HEK293 (cell line): ENCODE results near the gene CECR2.

Experiments
- BCL11B ChIP-seq: fragments of 450-650 bp; formaldehyde crosslinking; IDR thresholded peaks from 2 replicates; pipeline ENCODE4 v1.5.1; 2016; ENCODE audit warnings: low read depth, missing biosample characterization, missing genetic modification characterization
- KLF7 ChIP-seq: fragments of 450-650 bp; formaldehyde crosslinking; IDR thresholded peaks from 2 replicates; pipeline ENCODE4 v1.5.1; 2016; ENCODE audit warnings: missing biosample characterization, missing genetic modification characterization, borderline replicate concordance
- MYNN ChIP-seq: fragments of 450-650 bp; formaldehyde crosslinking; IDR thresholded peaks from 2 replicates; pipeline ENCODE4 v1.5.1; 2016; ENCODE audit warnings: missing biosample characterization, missing genetic modification characterization, borderline replicate concordance
- OVOL3 ChIP-seq: fragments of 450-650 bp; formaldehyde crosslinking; IDR thresholded peaks from 2 replicates; pipeline ENCODE4 v1.5.1; 2016; ENCODE audit warnings: missing biosample characterization, missing genetic modification characterization
- RBAK ChIP-seq: fragments of 450-650 bp; formaldehyde crosslinking; IDR thresholded peaks from 2 replicates; pipeline ENCODE4 v1.5.1; 2016; ENCODE audit warnings: missing biosample characterization, missing genetic modification characterization
- ZNF132 ChIP-seq: fragments of 450-650 bp; formaldehyde crosslinking; IDR thresholded peaks from 2 replicates; pipeline ENCODE4 v1.5.1; 2017; ENCODE audit warnings: missing biosample characterization, missing genetic modification characterization, borderline replicate concordance
- ZNF223 ChIP-seq: fragments of 450-650 bp; formaldehyde crosslinking; IDR thresholded peaks from 2 replicates; pipeline ENCODE4 v1.5.1; 2016; ENCODE audit warnings: missing biosample characterization, missing genetic modification characterization
- ZNF37A ChIP-seq: fragments of 450-650 bp; IDR thresholded peaks from 2 replicates; pipeline ENCODE4 v1.5.1; 2018; ENCODE audit warnings: missing biosample characterization, missing genetic modification characterization
- ZNF394 ChIP-seq: fragments of 450-650 bp; formaldehyde crosslinking; IDR thresholded peaks from 2 replicates; pipeline ENCODE4 v1.5.1; 2016; ENCODE audit warnings: missing biosample characterization, missing genetic modification characterization, mild to moderate bottlenecking, moderate library complexity, borderline replicate concordance
- ZNF426 ChIP-seq: fragments of 450-650 bp; formaldehyde crosslinking; IDR thresholded peaks from 2 replicates; pipeline ENCODE4 v1.5.1; 2017; ENCODE audit warnings: missing biosample characterization, missing genetic modification characterization, mild to moderate bottlenecking, inconsistent platforms, moderate library complexity
- ZNF521 ChIP-seq: fragments of 450-650 bp; formaldehyde crosslinking; IDR thresholded peaks from 2 replicates; pipeline ENCODE4 v1.5.1; 2017; ENCODE audit warnings: missing biosample characterization, mild to moderate bottlenecking, missing genetic modification characterization
- ZNF561 ChIP-seq: fragments of 450-650 bp; IDR thresholded peaks from 2 replicates; pipeline ENCODE4 v1.5.1; 2018; ENCODE audit warnings: missing biosample characterization, missing genetic modification characterization, borderline replicate concordance
- ZNF658 ChIP-seq: fragments of 450-650 bp; formaldehyde crosslinking; IDR thresholded peaks from 2 replicates; pipeline ENCODE4; 2016; ENCODE audit warnings: missing biosample characterization, missing genetic modification characterization
- ZNF747 ChIP-seq: fragments of 450-650 bp; formaldehyde crosslinking; IDR thresholded peaks from 2 replicates; pipeline ENCODE4 v1.5.1; 2016; ENCODE audit warnings: missing biosample characterization, missing genetic modification characterization
- ZNF791 ChIP-seq: fragments of 450-650 bp; formaldehyde crosslinking; IDR thresholded peaks from 2 replicates; pipeline ENCODE4 v1.5.1; 2016; ENCODE audit warnings: missing biosample characterization, missing genetic modification characterization
- ZSCAN30 ChIP-seq: fragments of 450-650 bp; IDR thresholded peaks from 2 replicates; pipeline ENCODE4 v1.5.1; 2018; ENCODE audit warnings: missing biosample characterization, mild to moderate bottlenecking, missing genetic modification characterization, moderate library complexity
- TF ChIP-seq, protein P1 (sequence below): fragments of 450-650 bp; formaldehyde crosslinking; conservative IDR thresholded peaks from 2 replicates; pipeline ENCODE4 v1.5.1; 2016; ENCODE audit warnings: low read depth, missing biosample characterization, missing genetic modification characterization
- TF ChIP-seq, protein P2 (sequence below): fragments of 450-650 bp; formaldehyde crosslinking; IDR thresholded peaks from 2 replicates; pipeline ENCODE4 v1.5.1; 2016; ENCODE audit warnings: missing biosample characterization, missing genetic modification characterization, borderline replicate concordance
- TF ChIP-seq, protein P3 (sequence below): fragments of 450-650 bp; formaldehyde crosslinking; IDR thresholded peaks from 2 replicates; pipeline ENCODE4 v1.5.1; 2016; ENCODE audit warnings: missing biosample characterization, missing genetic modification characterization
- TF ChIP-seq, protein P4 (sequence below): fragments of 450-650 bp; formaldehyde crosslinking; IDR thresholded peaks from 2 replicates; pipeline ENCODE4 v1.5.1; 2017; ENCODE audit warnings: missing biosample characterization, missing genetic modification characterization
- TF ChIP-seq, protein P5 (sequence below): fragments of 450-650 bp; formaldehyde crosslinking; IDR thresholded peaks from 2 replicates; pipeline ENCODE4 v1.5.1; 2016; ENCODE audit warnings: missing biosample characterization, missing genetic modification characterization
- TF ChIP-seq, protein P6 (sequence below): fragments of 450-650 bp; formaldehyde crosslinking; IDR thresholded peaks from 2 replicates; pipeline ENCODE4 v1.5.0; 2017; ENCODE audit warnings: missing biosample characterization, missing genetic modification characterization, borderline replicate concordance

The CECR2 gene

DNA sequence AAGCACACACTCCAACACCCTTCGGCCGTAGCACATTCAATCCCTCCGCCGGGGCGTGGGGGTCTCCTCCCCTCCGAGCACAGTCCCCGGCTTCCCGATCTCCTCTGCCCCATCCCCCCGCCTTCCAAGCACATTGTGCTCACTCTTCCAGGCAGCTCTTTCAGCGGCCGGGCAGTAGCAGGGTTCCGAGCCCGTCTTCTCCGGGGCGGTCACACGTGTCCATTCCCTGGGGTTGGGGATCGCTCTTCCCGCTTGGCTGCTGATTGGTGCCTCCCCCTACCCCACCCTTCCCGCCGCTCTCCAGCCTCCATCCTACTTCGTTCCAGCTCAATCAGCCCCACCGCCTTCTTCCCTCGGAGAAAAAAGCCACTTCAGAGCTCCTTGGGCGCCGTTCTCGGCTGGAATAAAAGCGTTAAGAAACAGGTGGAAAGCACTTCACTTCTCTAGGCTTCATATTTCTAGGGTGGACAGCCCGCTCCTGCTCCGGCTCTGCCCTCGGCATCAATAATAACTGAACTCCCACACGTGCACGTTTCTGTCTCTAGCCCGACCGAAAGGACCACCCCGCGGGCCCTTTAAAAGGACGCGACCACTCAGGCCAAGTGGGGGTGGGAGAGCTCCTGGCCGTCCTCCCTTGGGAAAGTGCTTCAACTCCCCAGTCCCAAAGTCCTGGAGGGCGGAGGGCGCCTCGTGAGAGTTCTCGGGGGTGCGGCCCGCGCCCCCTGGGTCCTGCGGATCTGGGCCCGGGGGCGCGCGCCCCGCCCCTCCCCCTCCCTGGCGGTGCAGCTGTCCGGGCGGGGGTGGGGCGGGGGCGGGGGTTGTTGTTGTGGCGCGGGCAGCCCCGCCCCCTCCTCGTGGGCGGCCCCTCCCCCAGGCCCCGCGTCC, 464 bp upstream of the CECR2 start (continued):
- TF ChIP-seq, protein P1, sequence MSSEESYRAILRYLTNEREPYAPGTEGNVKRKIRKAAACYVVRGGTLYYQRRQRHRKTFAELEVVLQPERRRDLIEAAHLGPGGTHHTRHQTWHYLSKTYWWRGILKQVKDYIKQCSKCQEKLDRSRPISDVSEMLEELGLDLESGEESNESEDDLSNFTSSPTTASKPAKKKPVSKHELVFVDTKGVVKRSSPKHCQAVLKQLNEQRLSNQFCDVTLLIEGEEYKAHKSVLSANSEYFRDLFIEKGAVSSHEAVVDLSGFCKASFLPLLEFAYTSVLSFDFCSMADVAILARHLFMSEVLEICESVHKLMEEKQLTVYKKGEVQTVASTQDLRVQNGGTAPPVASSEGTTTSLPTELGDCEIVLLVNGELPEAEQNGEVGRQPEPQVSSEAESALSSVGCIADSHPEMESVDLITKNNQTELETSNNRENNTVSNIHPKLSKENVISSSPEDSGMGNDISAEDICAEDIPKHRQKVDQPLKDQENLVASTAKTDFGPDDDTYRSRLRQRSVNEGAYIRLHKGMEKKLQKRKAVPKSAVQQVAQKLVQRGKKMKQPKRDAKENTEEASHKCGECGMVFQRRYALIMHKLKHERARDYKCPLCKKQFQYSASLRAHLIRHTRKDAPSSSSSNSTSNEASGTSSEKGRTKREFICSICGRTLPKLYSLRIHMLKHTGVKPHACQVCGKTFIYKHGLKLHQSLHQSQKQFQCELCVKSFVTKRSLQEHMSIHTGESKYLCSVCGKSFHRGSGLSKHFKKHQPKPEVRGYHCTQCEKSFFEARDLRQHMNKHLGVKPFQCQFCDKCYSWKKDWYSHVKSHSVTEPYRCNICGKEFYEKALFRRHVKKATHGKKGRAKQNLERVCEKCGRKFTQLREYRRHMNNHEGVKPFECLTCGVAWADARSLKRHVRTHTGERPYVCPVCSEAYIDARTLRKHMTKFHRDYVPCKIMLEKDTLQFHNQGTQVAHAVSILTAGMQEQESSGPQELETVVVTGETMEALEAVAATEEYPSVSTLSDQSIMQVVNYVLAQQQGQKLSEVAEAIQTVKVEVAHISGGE (tag by site-specific recombination), result peak; percentile 28; the same call in 1 of the 2 replicates
- TF ChIP-seq OVOL3, result no peak
- TF ChIP-seq, protein P2, sequence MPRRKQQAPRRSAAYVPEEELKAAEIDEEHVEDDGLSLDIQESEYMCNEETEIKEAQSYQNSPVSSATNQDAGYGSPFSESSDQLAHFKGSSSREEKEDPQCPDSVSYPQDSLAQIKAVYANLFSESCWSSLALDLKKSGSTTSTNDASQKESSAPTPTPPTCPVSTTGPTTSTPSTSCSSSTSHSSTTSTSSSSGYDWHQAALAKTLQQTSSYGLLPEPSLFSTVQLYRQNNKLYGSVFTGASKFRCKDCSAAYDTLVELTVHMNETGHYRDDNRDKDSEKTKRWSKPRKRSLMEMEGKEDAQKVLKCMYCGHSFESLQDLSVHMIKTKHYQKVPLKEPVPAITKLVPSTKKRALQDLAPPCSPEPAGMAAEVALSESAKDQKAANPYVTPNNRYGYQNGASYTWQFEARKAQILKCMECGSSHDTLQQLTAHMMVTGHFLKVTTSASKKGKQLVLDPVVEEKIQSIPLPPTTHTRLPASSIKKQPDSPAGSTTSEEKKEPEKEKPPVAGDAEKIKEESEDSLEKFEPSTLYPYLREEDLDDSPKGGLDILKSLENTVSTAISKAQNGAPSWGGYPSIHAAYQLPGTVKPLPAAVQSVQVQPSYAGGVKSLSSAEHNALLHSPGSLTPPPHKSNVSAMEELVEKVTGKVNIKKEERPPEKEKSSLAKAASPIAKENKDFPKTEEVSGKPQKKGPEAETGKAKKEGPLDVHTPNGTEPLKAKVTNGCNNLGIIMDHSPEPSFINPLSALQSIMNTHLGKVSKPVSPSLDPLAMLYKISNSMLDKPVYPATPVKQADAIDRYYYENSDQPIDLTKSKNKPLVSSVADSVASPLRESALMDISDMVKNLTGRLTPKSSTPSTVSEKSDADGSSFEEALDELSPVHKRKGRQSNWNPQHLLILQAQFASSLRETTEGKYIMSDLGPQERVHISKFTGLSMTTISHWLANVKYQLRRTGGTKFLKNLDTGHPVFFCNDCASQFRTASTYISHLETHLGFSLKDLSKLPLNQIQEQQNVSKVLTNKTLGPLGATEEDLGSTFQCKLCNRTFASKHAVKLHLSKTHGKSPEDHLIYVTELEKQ (tag by site-specific recombination), result no peak; the same call in 1 of the 2 replicates
- TF ChIP-seq ZNF223 (tag by site-specific recombination), result no peak
- TF ChIP-seq ZNF791 (tag by site-specific recombination), result no peak
- TF ChIP-seq ZNF561 (tag by site-specific recombination), result 0 out of 2 replicates have a peak, but pooled peaks have one; percentile 35
- TF ChIP-seq ZNF426 (tag by site-specific recombination), result no peak
- peak; percentile 74; the same call in 1 of the 2 replicates for TF ChIP-seq KLF7 (tag by site-specific recombination)
- no peak for TF ChIP-seq RBAK (tag by site-specific recombination)
- TF ChIP-seq ZNF747, result no peak
- TF ChIP-seq ZNF37A (tag by site-specific recombination), result no peak
- no peak for TF ChIP-seq ZNF132 (tag by site-specific recombination)
- TF ChIP-seq, protein P3, sequence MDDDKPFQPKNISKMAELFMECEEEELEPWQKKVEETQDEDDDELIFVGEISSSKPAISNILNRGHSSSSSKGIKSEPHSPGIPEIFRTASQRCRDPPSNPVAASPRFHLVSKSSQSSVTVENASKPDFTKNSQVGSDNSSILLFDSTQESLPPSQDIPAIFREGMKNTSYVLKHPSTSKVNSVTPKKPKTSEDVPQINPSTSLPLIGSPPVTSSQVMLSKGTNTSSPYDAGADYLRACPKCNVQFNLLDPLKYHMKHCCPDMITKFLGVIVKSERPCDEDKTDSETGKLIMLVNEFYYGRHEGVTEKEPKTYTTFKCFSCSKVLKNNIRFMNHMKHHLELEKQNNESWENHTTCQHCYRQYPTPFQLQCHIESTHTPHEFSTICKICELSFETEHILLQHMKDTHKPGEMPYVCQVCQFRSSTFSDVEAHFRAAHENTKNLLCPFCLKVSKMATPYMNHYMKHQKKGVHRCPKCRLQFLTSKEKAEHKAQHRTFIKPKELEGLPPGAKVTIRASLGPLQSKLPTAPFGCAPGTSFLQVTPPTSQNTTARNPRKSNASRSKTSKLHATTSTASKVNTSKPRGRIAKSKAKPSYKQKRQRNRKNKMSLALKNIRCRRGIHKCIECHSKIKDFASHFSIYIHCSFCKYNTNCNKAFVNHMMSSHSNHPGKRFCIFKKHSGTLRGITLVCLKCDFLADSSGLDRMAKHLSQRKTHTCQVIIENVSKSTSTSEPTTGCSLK (tag by site-specific recombination), result no peak
- TF ChIP-seq, protein P4, sequence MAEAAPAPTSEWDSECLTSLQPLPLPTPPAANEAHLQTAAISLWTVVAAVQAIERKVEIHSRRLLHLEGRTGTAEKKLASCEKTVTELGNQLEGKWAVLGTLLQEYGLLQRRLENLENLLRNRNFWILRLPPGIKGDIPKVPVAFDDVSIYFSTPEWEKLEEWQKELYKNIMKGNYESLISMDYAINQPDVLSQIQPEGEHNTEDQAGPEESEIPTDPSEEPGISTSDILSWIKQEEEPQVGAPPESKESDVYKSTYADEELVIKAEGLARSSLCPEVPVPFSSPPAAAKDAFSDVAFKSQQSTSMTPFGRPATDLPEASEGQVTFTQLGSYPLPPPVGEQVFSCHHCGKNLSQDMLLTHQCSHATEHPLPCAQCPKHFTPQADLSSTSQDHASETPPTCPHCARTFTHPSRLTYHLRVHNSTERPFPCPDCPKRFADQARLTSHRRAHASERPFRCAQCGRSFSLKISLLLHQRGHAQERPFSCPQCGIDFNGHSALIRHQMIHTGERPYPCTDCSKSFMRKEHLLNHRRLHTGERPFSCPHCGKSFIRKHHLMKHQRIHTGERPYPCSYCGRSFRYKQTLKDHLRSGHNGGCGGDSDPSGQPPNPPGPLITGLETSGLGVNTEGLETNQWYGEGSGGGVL, result peak; percentile 70
- TF ChIP-seq ZNF658, result no peak
- no peak for TF ChIP-seq ZNF521
- TF ChIP-seq ZNF394 (tag by site-specific recombination), result 0 out of 2 replicates have a peak, but pooled peaks have one; percentile 9
- no peak for TF ChIP-seq BCL11B (tag by site-specific recombination)
- TF ChIP-seq MYNN, result no peak
- TF ChIP-seq, protein P5, sequence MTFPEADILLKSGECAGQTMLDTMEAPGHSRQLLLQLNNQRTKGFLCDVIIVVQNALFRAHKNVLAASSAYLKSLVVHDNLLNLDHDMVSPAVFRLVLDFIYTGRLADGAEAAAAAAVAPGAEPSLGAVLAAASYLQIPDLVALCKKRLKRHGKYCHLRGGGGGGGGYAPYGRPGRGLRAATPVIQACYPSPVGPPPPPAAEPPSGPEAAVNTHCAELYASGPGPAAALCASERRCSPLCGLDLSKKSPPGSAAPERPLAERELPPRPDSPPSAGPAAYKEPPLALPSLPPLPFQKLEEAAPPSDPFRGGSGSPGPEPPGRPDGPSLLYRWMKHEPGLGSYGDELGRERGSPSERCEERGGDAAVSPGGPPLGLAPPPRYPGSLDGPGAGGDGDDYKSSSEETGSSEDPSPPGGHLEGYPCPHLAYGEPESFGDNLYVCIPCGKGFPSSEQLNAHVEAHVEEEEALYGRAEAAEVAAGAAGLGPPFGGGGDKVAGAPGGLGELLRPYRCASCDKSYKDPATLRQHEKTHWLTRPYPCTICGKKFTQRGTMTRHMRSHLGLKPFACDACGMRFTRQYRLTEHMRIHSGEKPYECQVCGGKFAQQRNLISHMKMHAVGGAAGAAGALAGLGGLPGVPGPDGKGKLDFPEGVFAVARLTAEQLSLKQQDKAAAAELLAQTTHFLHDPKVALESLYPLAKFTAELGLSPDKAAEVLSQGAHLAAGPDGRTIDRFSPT, result no peak
- TF ChIP-seq, protein P6, sequence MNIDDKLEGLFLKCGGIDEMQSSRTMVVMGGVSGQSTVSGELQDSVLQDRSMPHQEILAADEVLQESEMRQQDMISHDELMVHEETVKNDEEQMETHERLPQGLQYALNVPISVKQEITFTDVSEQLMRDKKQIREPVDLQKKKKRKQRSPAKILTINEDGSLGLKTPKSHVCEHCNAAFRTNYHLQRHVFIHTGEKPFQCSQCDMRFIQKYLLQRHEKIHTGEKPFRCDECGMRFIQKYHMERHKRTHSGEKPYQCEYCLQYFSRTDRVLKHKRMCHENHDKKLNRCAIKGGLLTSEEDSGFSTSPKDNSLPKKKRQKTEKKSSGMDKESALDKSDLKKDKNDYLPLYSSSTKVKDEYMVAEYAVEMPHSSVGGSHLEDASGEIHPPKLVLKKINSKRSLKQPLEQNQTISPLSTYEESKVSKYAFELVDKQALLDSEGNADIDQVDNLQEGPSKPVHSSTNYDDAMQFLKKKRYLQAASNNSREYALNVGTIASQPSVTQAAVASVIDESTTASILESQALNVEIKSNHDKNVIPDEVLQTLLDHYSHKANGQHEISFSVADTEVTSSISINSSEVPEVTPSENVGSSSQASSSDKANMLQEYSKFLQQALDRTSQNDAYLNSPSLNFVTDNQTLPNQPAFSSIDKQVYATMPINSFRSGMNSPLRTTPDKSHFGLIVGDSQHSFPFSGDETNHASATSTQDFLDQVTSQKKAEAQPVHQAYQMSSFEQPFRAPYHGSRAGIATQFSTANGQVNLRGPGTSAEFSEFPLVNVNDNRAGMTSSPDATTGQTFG (tag by site-specific recombination), result no peak
- TF ChIP-seq ZSCAN30, result no peak; the same call in 1 of the 2 replicates
